ENCODE results near the gene FKBP5. TPM values are rescaled to one million over a fixed set of nuclear protein-coding genes. Genes with fewer than 3 reads are reported as not detected.

Gene FKBP5
- total RNA-seq, 6 experiments from 2014 or later = 7.6 to 12.9 (median 11.8) TPM

DNA sequence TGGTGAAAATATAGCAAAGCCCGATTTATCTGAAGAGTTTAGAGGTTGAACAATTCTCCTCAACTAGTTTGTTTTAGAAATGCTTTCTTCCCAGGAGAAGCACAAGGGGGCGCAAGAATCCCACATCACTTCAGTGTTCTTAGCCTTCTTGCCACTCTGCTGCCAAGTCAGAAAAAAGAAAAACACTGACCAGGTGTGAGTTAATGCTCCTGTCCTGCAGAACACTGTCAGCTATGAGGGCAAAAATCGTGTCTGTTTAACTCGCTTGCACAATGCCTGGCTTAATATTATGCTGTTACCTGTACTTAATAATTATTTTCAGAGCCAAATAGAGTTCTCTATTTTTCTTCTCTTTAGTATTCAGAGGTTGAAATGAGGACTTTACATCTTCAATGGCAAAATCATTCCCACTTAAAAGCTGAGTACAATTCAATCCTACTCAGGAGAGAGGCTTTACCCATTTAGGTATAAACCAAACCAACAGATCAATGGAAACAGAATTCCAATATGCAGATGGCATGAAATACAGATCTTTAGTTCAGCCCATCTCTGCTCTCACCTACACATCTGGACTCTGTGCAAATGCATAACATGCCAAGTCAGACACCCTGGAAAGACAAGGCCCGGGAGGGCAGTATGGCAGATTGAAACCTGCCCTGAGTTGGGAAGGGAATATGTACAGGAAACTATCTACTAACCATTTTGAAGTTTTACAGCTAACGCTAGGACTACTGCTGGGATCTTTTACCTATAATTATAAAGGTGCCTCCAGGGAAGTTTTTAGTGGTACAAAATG, 104.6 kb downstream of the FKBP5 start:
- H3K27ac Mint-ChIP-seq = no peak overlapping the region
- H3K4me1 Mint-ChIP-seq (ENCODE audit: low read depth) = peaks cover 24% of the 10 kb centered on the region
- H3K27me3 Mint-ChIP-seq (ENCODE audit: insufficient read depth) = no peaks in the 10 kb centered on the region
- peak; percentile 54 for DNase-seq
- H3K36me3 Mint-ChIP-seq (ENCODE audit: low read depth) = no peaks in the 10 kb centered on the region
- TF ChIP-seq, protein P1, sequence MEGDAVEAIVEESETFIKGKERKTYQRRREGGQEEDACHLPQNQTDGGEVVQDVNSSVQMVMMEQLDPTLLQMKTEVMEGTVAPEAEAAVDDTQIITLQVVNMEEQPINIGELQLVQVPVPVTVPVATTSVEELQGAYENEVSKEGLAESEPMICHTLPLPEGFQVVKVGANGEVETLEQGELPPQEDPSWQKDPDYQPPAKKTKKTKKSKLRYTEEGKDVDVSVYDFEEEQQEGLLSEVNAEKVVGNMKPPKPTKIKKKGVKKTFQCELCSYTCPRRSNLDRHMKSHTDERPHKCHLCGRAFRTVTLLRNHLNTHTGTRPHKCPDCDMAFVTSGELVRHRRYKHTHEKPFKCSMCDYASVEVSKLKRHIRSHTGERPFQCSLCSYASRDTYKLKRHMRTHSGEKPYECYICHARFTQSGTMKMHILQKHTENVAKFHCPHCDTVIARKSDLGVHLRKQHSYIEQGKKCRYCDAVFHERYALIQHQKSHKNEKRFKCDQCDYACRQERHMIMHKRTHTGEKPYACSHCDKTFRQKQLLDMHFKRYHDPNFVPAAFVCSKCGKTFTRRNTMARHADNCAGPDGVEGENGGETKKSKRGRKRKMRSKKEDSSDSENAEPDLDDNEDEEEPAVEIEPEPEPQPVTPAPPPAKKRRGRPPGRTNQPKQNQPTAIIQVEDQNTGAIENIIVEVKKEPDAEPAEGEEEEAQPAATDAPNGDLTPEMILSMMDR (IDR thresholded peaks at IDR 0.05) = peak; percentile 94
- H3K4me3 Mint-ChIP-seq = no peak overlapping the region
- no peaks in the 10 kb centered on the region for H3K9me3 Mint-ChIP-seq

DNA sequence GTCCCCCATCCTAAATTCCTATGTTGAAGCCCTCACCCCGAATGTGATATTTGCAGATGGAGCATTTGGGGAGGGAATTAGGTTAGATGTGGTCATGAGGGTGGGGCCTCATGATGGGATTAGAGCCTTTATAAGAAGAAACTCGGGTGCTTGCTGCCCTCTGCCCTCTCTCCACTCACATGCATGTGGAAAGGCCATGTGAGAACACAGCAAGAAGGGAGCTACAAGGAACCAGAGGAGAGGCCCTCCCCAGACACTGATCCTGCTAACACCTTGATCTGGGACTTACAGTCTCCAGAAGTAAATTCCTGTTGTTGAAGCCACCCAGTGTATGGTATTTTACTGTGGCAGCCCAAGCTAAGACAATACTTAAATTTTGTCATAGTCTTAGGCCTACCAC, 106.4 kb downstream of the FKBP5 start:
- Mint-ChIP-seq H3K27me3 (ENCODE audit: insufficient read depth) (no peaks in the 10 kb centered on the region; the same call in 1 of the 2 replicates), H3K36me3 (ENCODE audit: low read depth) (no peaks in the 10 kb centered on the region), H3K4me3 (no peak overlapping the region), H3K9me3 (no peaks in the 10 kb centered on the region), H3K4me1 (ENCODE audit: low read depth) (peaks cover 16% of the 10 kb centered on the region), H3K27ac (no peak overlapping the region)
- DNase-seq = no peak
- TF ChIP-seq, protein P1 (IDR thresholded peaks at IDR 0.05) = no peak

DNA sequence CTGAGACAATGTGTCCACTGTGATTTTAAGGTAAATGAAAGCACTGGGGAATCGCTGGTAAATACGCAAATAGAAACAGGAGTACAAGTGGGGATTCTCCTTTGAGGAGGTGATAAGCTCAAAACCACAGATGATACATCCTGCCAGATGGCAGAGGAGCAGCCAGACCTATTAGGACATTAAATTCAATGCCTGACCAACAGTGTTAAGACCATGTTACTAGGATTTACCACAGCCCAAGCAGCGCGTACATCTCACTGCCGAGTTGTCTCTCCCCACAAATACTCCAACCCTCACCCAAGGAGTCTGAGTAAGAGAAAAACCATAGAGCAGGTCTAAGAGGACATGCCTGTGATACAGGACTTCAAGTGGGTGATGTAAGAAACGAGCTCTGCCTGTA, 107.1 kb downstream of the FKBP5 start:
- DNase-seq = no peak
- Mint-ChIP-seq H3K4me3 (no peak overlapping the region), H3K27ac (no peak overlapping the region), H3K36me3 (ENCODE audit: low read depth) (no peaks in the 10 kb centered on the region), H3K9me3 (no peaks in the 10 kb centered on the region), H3K27me3 (ENCODE audit: insufficient read depth) (no peaks in the 10 kb centered on the region; the same call in 1 of the 2 replicates), H3K4me1 (ENCODE audit: low read depth) (peaks cover 9% of the 10 kb centered on the region)
- TF ChIP-seq, protein P1 (IDR thresholded peaks at IDR 0.05) = no peak

DNA sequence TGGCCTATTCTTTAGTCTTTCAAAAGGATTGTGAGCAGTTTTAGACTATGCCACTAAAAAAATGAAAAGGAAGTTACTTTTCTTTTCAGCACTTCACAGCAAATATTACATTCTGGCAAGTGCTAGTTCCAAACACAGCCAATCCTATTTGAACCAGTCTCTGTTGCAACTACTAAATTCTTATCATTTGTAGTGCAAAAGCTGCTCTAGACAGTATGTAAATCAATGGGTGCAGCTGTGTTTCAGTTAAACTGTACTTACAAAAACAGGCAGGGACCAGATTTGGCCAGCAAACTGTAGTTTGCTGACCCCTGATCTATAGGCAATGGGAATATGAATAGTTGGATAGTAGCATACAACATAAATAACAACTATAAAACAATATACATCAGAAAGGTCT, 107.9 kb downstream of the FKBP5 start:
- no peak overlapping the region for H3K4me3 Mint-ChIP-seq
- peaks cover 1% of the 10 kb centered on the region; the same call in 1 of the 2 replicates for H3K4me1 Mint-ChIP-seq (ENCODE audit: low read depth)
- no peaks in the 10 kb centered on the region for H3K36me3 Mint-ChIP-seq (ENCODE audit: low read depth)
- no peak for DNase-seq
- no peaks in the 10 kb centered on the region; the same call in 1 of the 2 replicates for H3K27me3 Mint-ChIP-seq (ENCODE audit: insufficient read depth)
- H3K9me3 Mint-ChIP-seq = no peaks in the 10 kb centered on the region
- TF ChIP-seq, protein P1 (IDR thresholded peaks at IDR 0.05) = no peak
- no peak overlapping the region for H3K27ac Mint-ChIP-seq

DNA sequence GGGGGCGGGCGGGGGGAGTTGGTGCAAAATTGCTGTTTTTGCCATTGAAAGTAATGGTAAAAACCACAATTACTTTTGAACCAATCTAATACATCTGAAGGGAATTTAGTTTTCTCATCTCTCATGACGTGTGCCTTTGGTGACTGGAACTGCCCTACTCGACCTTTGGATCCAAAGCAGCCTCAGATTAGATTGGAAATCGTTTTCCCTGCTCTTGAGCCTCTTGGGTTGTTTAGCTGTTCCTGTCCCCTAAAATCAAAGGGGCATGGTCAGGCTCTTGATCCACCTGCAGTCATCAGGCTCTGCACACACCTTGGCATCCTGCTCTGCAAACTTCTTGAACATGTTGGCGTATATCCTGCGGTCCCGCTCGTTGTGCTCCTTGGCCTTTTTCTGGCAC, 112.0 kb downstream of the FKBP5 start:
- H3K4me3 Mint-ChIP-seq = no peak overlapping the region
- H3K36me3 Mint-ChIP-seq (ENCODE audit: low read depth) = no peaks in the 10 kb centered on the region
- H3K27me3 Mint-ChIP-seq (ENCODE audit: insufficient read depth) = no peaks in the 10 kb centered on the region; the same call in 1 of the 2 replicates
- H3K27ac Mint-ChIP-seq = no peak overlapping the region
- TF ChIP-seq, protein P1 (IDR thresholded peaks at IDR 0.05) = no peak
- no peaks in the 10 kb centered on the region for H3K4me1 Mint-ChIP-seq (ENCODE audit: low read depth)
- no peaks in the 10 kb centered on the region for H3K9me3 Mint-ChIP-seq
- no peak for DNase-seq
